ENCODE measurements around the gene EPB41L4B.
"Not testable (repeated sequence)": the region's sequence is repeated elsewhere in the genome, so short reads cannot be mapped to it uniquely, and the experiment has no call there.

Gene EPB41L4B

GRCh38 chr9:109246533-109246932, 74.3 kb downstream of the EPB41L4B start:
- no peak for DNase-seq (ENCODE audit: low read depth in 2 of 2, low spot score in 1 of 2)

GRCh38 chr9:109245310-109245897, 75.5 kb downstream of the EPB41L4B start:
- no peak for DNase-seq (ENCODE audit: low read depth in 2 of 2, low spot score in 1 of 2)

- peak; percentile 6 to 34 for DNase-seq (ENCODE audit: low read depth in 2 of 2, low spot score in 1 of 2)
Observed at GRCh38 chr9:109244179-109245132, 76.4 kb downstream of the EPB41L4B start.

- no peak for DNase-seq (ENCODE audit: low read depth in 2 of 2, low spot score in 1 of 2)
Observed at GRCh38 chr9:109242741-109243140, 78.1 kb downstream of the EPB41L4B start.

GRCh38 chr9:109242014-109242413, 78.8 kb downstream of the EPB41L4B start:
- DNase-seq (ENCODE audit: low read depth in 2 of 2, low spot score in 1 of 2) = no peak

GRCh38 chr9:109241207-109241606, 79.7 kb downstream of the EPB41L4B start:
- DNase-seq (ENCODE audit: low read depth in 2 of 2, low spot score in 1 of 2) = no peak

GRCh38 chr9:109239240-109239639, 81.6 kb downstream of the EPB41L4B start:
- no peak for DNase-seq (ENCODE audit: low read depth in 2 of 2, low spot score in 1 of 2)

- no peak for DNase-seq (ENCODE audit: low read depth in 2 of 2, low spot score in 1 of 2)
Observed at GRCh38 chr9:109238655-109239054, 82.2 kb downstream of the EPB41L4B start.

GRCh38 chr9:109238125-109238524, 82.7 kb downstream of the EPB41L4B start:
- DNase-seq (ENCODE audit: low read depth in 2 of 2, low spot score in 1 of 2) = no peak

GRCh38 chr9:109232449-109233237, 88.2 kb downstream of the EPB41L4B start:
- no peak for DNase-seq (ENCODE audit: low read depth in 2 of 2, low spot score in 1 of 2)

- no peak for DNase-seq (ENCODE audit: low read depth in 2 of 2, low spot score in 1 of 2)
Observed at GRCh38 chr9:109231593-109231992, 89.3 kb downstream of the EPB41L4B start.

GRCh38 chr9:109230277-109230676, 90.6 kb downstream of the EPB41L4B start:
- no peak for DNase-seq (ENCODE audit: low read depth in 2 of 2, low spot score in 1 of 2)

GRCh38 chr9:109229682-109230081, 91.2 kb downstream of the EPB41L4B start:
- DNase-seq (ENCODE audit: low read depth in 2 of 2, low spot score in 1 of 2) = no peak

- DNase-seq (ENCODE audit: low read depth in 2 of 2, low spot score in 1 of 2) = no peak
Observed at GRCh38 chr9:109228093-109228642, 92.7 kb downstream of the EPB41L4B start.

GRCh38 chr9:109225629-109226028, 95.2 kb downstream of the EPB41L4B start:
- DNase-seq (ENCODE audit: low read depth in 2 of 2, low spot score in 1 of 2) = no peak

GRCh38 chr9:109224751-109225150, 96.1 kb downstream of the EPB41L4B start:
- no peak for DNase-seq (ENCODE audit: low read depth in 2 of 2, low spot score in 1 of 2)

GRCh38 chr9:109218242-109218641, 102.6 kb downstream of the EPB41L4B start:
- not testable (repeated sequence) for DNase-seq (ENCODE audit: low read depth in 2 of 2, low spot score in 1 of 2)

GRCh38 chr9:109214414-109214813, 106.4 kb downstream of the EPB41L4B start:
- no peak for DNase-seq (ENCODE audit: low read depth in 2 of 2, low spot score in 1 of 2)

- DNase-seq (ENCODE audit: low read depth in 2 of 2, low spot score in 1 of 2) = no peak
Observed at GRCh38 chr9:109213285-109214121, 107.4 kb downstream of the EPB41L4B start.

- DNase-seq (ENCODE audit: low read depth in 2 of 2, low spot score in 1 of 2) = no peak
Observed at GRCh38 chr9:109212768-109213167, 108.1 kb downstream of the EPB41L4B start.
